Measurements from ENCODE around the gene BACH2.
"Not testable (repeated sequence)": the region's sequence is repeated elsewhere in the genome, so short reads cannot be mapped to it uniquely, and the experiment has no call there.

Gene BACH2

DNA sequence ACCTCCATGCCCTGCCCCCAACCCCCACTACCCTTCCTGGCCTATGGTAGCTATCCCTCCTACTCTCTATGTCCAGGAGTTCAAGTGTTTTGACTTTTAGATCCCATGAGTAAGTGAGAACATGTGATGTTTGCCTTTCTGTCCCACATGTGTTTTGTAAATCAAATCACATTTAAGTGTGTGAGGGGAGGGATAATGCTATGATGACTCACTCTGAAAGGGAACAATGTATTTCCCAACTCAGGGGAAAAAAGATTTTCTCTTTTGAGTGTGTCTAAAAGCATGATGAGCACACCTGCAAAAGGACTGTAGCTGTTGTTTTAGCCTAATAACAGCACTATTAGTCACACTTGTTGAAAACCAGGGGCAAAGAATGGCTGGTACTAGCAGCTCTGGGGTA is 208.6 kb downstream of the BACH2 start:
- DNase-seq: peak; percentile 30

DNA sequence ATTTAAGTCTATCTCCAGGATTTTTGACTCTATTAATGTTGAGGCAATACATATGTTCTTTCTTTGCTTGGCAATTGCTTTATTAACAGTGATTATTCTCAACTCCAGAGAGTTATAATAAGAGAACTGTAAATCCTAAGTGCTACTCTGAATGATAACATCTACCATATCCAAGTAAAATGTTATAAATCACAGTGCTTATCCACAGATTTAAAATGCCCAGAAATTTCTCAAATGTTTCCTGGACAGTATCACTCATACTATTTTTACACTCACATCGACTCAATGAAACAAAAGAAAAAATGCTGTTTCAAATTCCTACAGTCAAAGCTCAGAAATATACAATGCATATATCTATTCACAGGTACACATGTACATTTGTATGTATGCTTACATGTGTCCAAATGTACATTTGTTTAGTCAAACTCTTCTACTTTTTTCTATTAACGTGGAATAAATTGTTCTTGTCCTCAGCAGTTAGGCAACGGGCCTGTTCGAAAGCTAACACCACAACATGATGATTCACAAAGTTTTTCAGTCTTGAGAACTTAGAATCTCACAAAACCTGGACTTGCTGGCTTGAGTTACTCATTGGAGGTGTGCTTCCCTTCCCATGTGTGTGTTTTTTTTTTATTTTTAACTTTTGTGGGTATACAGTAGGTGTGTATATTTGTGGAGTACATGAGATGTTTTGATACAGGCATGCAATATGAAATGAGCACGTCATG is 209.4 kb downstream of the BACH2 start:
- DNase-seq: no peak

DNA sequence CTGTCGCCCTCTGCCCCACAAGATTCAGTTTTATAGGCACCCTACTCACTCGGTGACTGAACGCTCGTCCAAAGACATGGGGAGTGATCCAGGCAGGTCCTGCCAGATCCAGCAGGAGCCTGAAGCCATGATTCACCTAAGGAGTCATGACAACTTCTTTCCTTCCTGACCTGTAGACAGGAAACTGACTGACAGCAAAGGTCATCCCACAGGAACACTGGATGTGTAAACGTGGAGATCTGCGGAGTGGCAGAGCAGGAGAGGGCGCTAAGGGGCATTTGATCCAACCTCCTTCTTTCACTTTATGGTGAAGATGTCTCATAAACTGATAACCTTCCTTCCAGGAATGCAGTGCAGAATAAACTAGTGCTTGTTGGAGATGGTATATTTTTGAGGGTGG is 210.1 kb downstream of the BACH2 start:
- no peak for DNase-seq

DNA sequence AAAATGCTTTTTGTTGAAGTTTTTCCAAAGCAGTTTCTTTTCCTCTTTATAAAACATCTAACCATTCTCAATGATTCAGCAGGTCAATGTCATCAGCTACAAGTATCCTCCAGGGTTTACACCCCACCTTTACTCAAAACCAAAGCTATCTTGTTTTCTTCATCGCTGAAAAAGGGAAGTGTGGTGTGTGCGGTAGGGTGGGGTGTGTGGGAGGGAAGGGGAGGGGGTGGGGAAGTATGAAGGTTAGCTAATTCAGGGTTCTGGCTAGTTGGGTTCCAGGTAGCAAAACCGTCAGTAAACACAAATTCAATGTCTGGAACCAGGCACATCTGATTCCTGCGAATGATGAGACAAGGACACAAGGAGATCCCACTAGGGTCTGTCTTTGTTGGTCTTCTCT is 212.8 kb downstream of the BACH2 start:
- DNase-seq: no peak

DNA sequence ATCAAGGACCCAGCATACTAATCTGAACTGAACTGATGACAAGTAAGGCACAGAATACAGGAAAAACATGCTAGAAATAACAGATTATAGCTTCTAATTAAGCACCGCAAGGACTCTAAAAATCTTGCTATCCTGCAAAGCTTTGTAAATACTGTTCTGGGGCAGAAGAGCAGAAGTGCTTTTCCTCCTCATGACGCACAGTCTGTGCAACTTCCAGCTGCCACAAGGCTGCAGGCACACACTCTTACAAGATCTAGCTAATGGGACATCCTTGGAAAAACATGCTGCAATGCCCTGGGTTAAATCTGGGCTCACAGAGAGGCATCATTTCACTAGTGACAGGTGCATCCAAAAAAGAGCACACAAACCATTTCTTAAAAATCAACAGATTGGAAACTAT is 213.8 kb downstream of the BACH2 start:
- DNase-seq: no peak

DNA sequence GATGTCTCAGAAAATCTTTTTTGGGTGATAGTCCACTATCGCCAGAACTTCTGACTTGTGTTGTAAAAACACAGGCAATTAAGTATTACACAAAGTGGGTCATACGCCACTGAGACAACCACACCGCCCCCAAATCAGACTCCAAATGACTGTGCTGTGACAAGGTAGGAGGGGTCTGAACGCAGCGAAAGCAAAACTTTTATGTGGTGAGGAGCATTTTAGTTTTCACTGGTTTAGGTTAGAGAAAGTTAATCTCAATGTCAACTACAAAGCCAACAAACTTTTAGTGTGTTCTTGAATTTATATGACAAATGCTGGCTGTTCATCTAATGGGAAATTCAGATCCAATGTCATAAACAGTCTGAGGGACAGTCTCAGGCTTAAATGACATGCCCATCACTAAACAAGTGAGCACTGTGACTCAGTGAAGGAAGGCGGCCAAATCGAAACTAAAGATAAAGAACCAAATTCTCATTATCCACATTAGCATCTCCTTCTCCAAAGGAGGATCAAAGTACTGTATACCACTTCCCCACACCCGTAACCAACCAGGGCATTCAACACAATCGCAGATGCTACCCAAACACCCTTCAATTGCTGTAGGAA is 215.7 kb downstream of the BACH2 start:
- DNase-seq: no peak

DNA sequence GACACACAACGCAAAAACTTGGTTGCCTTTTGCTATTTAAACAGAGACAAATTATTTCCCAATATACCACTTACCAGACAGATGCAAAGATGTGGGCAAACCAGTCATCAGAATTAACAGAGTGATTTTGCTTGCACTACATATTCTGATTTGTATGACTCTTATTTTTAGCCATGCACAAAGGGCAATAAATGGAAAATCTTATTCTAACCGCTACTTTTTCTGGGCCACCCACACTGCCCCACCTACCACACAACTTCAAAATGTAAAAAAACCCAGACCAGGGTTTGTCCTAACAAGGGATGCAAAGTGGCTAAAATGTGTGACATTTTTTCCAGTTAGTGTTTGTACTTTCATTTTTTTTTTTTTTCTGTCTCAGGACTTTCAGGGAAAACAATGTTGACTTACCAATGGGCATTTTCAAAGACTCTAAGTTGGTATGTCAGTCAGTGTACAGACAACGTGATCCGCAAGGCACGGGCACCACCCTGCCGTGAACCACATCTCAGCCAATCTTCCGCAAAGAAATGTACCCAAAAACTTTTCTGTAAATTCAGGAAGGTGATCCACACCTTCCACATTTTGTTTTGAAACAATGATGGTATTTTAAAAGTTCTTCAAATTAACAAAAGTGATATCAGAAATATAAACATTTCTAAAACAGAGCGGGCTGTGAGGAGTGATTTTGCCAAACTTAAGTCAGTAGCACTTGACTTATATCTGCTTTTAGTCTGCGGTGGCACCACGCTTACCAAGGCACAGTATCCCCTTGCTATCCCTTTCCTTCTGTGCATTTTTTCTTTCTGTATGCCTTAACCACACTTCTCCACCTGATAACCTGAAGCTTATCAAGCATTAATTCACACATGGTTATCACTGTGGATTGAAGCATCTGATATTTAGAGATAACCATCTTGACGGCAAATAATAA is 216.8 kb downstream of the BACH2 start:
- DNase-seq: no peak

DNA sequence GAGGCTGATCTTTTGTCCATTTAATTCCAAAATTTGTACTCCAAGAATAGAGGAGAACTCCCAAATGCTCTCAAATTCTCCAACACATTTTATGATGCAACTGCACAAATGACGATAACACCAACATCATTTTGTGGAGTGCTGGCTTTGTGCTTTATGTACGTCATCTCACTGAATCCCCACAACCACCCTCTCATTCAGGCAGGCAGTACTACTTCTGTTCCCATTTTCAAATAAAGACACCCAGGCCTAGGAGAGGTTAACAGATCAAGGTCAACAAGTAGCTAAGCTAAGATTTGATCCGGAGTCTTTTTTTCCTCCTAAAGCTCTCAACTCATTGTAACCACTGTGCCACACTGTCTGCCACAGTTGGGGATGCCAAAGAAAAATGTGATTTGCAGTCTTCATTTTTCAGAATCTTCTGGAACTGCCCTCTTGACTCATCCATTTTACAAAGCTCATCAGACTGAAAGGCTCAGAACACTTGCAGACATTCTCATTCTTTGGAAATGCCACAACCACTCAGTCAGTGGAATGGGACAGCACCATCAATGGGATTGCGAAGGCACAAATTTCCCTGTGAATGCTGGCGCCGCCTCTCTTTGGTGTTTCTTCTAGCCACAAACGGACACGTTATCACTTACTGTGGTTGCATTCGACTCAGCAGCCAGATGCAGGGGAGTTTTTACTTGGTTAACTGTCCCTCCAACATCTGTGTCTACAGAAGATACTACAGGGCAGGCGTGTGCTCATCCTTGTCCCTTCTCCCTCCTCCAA is 217.9 kb downstream of the BACH2 start:
- no peak for DNase-seq

DNA sequence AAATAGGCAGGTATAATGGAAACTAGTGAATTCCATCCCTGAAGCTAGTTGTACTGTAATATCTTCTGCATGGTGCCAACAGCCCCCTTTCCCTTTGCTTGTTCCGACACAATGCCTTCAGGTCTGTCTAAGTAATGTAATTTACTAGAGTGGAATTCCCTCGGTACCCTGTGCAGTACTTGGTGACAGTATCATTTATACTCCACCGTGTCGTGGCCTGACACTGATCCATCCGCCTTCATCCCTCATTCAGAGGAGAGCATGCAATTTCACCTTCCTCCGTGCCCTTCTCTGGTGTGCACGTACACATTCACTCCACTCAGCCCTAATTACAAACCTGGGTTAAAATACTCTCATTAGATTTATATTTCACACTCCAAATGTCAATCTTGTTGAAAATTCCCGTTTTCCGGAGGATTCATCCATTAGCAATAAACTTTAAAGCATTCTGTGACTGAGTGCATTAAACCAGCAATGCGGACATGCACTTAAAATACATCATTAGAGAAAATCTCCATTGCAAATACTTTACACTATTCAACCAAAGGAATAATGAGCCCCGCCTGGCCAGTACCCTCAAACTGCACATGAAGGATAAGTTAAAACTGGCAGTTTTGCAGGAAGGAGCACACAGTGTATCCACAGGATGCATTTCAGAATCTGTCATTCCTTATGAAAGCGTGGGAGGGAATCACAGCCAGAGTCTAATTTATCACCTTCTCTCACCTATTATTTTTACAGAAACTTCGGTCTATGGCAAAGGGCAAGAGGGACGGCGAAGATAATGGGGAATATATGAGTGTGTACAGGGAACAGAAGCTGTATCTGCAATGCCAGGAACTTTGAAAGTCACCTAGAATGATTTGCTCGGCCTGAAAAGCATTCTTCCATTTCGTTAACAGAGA is 219.9 kb downstream of the BACH2 start:
- DNase-seq: no peak

DNA sequence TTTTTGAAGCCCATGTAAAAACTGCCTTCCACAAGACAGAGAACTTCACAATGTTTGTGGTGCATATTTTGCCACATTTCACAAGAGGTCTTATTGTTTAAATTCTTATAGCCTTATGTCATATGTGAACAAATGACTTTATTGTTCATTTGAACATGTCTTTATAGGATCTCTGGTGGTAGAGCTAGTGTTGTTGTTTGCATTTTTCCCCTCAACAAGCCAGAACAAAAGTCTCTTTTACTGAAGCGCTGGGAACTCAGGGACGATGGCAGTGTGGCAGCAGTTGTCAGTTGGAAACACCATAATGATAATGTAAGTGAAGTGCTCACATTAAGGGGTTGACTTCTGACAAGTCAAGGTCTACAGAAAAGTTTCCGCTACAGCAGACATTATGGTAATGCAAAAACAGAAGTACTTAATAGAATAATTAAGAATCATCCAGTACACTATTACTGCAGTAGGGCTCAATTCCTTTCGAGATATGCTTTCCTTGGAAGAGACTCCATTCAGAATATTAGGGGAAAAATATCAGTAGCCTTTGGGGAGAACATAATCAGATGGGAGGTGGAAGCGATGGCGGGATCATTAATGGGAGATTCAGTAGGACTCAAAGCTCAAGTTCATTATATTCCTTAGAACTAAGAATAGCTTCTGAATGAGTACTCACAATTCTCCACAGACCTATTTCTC is 222.3 kb downstream of the BACH2 start:
- DNase-seq: no peak

DNA sequence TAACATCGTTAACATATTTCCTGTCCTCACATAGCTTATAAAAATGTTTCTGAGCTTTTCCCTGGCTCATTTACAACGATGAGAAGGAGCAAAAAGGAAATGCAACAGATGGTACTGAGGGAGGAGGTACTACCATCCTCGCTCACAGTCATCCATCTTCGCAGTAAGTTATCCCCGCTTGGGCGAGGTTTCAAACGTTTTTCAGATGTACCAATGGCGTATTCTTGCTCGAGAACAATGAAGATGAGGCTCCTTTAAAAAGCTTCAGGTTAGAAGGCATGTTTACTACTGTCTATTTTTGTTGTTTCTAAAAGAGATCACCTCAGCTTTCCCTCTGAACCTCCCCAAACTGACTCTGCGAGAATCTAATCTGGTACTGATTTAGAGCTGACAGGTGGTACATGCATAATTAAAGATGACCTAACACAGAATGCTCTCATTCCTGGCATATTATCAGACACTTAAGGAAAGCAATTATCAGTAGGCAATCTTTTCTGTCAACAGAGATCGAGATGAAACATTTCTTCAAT is 223.6 kb downstream of the BACH2 start:
- no peak for DNase-seq

DNA sequence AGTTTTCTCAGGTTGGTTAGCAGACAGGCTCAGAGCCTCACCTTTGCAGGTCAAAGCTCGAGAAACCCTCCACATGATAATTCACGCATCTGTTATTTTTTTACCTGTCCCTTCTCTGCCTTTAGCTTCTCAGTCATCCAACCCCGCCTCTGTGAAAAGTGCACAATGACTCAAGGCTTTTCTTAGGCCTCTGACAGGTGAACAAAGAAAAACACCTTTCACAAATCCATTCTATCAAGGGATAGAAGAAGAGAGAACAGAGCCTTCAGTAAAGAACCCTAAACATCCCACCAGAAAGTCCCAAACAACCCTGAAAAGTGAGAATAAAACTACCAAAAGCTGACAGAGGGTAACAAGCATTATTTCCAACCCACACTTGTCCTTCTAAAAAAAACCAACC is 224.1 kb downstream of the BACH2 start:
- DNase-seq: no peak

DNA sequence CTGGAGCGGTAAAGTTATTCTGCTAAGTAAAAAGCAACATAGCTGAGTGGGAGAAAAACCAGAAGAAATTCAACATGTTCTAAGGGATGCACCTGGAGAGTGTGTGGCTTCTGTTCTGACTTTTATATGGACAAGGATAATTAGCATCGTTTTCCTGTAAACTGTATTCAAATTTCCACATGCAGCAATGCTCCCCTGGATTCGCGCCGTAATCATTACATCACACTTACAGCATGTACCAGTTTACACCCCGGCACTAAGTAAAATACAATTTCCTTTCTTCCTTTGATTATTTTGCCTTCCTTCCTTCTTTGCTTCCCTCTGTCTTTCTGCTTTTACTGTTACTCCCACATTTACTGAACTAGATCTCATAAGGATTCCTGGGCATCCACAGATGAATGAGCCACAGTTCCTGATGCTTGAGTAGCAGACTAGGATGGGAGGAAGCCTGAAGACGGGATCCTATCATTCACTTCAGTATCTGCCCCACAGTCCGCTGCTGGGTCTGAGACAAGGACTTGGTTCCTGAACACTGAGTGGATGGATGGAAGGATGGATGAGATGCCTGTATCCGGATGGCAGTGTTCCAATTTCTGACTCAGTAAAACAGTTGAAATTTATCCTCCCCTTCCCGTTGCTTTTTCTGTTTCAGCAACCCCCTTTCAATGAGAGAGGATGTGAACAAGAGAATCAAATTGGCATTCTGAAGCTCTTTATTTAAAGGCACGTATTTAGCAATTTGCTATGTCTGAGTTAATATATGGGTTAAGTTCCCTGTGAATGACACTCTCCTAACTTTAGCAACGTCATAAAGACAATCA is 227.7 kb downstream of the BACH2 start:
- DNase-seq: no peak

DNA sequence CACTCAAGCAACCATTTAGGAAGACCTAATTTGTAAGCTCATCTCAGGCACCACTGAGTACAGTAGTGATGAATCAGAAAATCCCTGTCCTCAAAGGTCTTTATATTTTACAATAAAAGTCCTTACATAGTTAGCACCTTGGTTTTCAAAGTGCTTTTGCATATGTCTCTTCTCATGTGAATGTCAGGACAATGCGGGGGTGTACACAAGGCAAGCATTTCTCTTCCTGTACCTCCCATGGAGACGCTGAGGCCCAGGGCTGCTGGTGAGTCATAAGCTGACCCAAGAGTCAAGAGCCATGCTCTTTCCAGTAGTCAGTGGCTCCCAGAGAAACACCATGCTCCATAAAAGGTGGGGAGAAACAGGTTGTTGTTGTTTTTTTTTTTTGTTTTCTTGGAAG is 228.4 kb downstream of the BACH2 start:
- peak; percentile 12 for DNase-seq

DNA sequence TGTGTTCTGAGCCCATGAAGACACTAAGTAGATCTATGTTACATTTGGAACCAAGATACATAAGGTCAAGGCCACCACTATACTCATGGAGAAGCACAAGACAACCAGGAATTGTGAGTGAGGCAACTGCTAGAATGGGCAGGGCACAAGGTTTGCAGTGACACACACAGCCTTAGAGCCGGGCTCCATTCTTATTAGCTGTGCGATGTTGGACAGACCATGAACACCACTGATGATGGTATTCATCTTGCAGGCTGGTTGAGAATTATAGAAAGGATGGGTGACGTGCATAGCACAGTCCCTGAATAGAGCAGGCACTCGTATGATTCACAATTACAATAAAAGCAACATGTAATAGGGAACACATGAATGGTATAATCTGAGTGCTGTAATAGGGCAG is 229.9 kb downstream of the BACH2 start:
- no peak for DNase-seq

DNA sequence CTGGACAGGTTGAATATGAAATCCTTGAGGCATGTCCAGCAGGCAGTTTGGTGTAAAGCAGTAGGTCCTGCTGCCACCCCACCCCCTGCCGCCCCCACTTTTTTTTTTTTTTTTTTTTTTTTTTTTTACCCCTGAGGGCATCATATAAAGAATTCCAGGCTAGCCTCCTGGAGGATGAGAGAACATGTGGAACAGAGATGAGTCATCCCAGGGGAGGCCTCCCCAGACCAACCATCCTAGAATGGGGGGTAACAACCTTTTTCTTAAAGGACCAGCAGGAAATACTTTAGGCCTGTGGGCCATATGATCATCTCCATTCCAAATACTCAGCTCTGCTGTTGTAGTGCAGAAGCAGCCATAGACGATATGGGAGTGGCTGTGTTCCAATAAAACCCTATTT is 231.5 kb downstream of the BACH2 start:
- DNase-seq: no peak

DNA sequence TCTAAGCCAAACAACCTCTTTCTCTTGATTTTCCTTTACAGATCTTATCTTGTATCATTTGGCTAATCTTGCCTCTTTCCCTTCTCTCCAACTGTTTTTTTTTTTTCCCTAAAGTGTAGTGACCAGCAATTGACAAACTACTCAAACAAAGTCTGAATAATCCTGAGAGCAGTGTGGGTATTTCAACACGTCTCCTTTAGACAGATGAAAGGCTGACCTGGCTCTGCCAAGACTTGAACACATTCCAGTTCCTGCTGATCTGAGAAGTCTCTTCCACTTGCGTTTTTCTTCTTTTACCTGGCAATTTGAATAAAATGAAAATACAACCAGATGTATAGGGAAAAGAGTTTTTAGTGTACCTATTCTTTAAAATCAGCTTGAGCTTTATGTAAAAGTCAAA is 234.0 kb downstream of the BACH2 start:
- DNase-seq: no peak

DNA sequence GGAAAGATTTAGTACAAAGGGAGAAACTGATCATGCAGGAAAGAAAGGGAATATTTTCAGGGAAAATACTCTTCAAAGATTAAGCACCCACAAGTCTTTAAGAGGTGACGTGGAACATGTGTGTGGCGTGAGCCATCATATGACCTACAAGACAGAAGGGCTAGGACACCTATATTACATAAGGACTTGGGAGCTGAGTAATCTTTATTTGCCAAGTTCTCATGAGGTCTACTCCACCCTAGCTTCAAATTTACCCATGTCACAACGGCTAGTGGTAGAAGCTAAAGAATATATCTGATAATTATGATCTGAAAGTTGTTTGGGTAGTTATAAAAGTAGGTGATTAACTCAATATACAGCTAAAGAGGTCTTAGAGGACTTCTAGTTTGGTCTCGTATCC is 234.6 kb downstream of the BACH2 start:
- DNase-seq: no peak

DNA sequence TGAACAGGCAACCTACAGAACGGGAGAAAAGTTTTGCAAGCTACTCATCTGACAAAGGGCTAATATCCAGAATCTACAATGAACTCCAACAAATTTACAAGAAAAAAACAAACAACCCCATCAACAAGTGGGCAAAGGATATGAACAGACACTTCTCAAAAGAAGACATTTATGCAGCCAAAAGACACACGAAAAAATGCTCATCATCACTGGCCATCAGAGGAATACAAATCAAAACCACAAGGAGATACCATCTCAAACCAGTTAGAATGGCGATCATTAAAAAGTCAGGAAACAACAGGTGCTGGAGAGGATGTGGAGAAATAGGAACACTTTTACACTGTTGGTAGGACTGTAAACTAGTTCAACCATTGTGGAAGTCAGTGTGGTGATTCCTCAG is 237.5 kb downstream of the BACH2 start:
- not testable (repeated sequence) for DNase-seq

DNA sequence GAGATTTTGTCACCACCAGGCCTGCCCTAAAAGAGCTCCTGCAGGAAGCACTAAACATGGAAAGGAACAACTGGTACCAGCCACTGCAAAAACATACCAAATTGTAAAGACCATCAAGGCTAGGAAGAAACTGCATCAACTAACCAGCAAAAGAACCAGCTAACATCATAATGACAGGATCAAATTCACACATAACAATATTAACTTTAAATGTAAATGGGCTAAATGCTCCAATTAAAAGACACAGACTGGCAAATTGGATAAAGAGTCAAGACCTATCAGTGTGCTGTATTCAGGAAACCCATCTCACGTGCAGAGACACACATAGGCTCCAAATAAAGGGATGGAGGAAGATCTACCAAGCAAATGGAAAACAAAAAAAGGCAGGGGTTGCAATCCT is 240.7 kb downstream of the BACH2 start:
- not testable (repeated sequence) for DNase-seq
